Uterus (tissue), 4 donors: ENCODE measurements around the gene LAPTM5. TPM values are rescaled to one million over a fixed set of nuclear protein-coding genes. Genes with fewer than 3 reads are reported as not detected.

Experiments
- DNase-seq, 2 donors: peaks; one replicate each; pipeline ENCODE4 v3.0.0-alpha.2; 2019 to 2020
- H3K27ac ChIP-seq, 2 donors: fragments of 200-600 bp; sonication (generic); 1 replicate in 1 of 2; 2 replicates in 1 of 2; pipeline ENCODE4 v1.5.1; 2016 to 2018
- H3K27me3 ChIP-seq, 2 donors: fragments of 200-600 bp; sonication (generic); one replicate each; pipeline ENCODE4 v1.5.1; 2018 to 2019; ENCODE audit warnings: control low read depth in 1 of 2
- H3K36me3 ChIP-seq, 2 donors: fragments of 200-600 bp; sonication (generic); one replicate each; pipeline ENCODE4 v1.5.1; 2019; ENCODE audit warnings: control low read depth in 1 of 2
- H3K4me1 ChIP-seq, 2 donors: fragments of 200-600 bp; sonication (generic); one replicate each; pipeline ENCODE4 v1.5.1; 2018 to 2019; ENCODE audit warnings: control low read depth in 1 of 2
- H3K4me3 ChIP-seq, 2 donors: fragments of 200-600 bp; sonication (generic); 1 replicate in 1 of 2; 2 replicates in 1 of 2; pipeline ENCODE4 v1.5.1; 2018 to 2019; ENCODE audit warnings: mild to moderate bottlenecking in 1 of 2
- H3K9me3 ChIP-seq, 2 donors: fragments of 200-600 bp; sonication (generic); one replicate each; pipeline ENCODE4 v1.5.1; 2019; ENCODE audit warnings: control low read depth in 1 of 2
- POLR2A ChIP-seq, 2 donors: fragments of 450-650 bp; IDR thresholded peaks; one replicate each; pipeline ENCODE4 v1.6.1; 2016; ENCODE audit warnings: antibody characterized with exemption in 2 of 2, mild to moderate bottlenecking in 1 of 2, moderate library complexity in 1 of 2
- intact Hi-C: fragments of 100-400 bp; cut with DNase I; formaldehyde crosslinking; loops from one replicate; pipeline ENCODE4 v1.15.1; 2023; ENCODE audit warnings: low total_unique reads
- total RNA-seq, 4 donors: library from RNA; depleted of rRNA in 3 of 4; stranded (reverse); fragments of >200 nt in 3 of 4; gene quantifications; one replicate each; pipeline versions ENCODE4 v1.1.0 to v1.2.4, GENCODE V29; 2014 to 2023
- TF ChIP-seq, protein P1 (sequence below), 4 experiments: fragments of 200-600 bp in 2 of 4; fragments of 450-650 bp in 2 of 4; sonication (generic) in 2 of 4; IDR thresholded peaks; one replicate each; pipeline ENCODE4 v1.5.1; 2016 to 2019; ENCODE audit warnings: antibody characterized with exemption in 4 of 4, mild to moderate bottlenecking in 2 of 4, moderate library complexity in 1 of 4
- donor health status: DM: yes; HTN: yes; CAD: no.

LAPTM5 gene
- total RNA-seq, 4 donors from 2014 or later = 6.1 to 76.8 (median 15.8) TPM

DNA sequence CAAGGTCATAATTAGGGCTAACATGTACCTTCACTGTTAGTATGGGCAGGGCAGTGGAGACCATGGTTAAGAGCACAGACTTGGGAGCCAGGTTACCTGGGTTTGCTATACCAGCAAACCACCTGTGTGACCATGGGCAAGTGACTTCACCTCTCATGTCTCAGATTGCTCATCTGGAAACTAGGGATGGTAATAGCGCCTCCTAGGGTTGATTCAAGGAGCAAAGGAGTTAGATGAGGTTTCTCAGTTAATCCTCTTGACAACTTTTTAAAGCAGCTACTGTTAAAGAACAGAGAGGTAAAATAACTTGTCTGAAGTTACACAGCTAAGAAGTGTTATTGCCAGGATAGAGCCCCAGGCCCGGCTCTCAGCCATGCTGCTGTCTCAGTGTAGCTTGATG is 33.4 kb downstream of the LAPTM5 start:
- H3K36me3 ChIP-seq = no peaks in the 10 kb centered on the region
- H3K27ac ChIP-seq = no peak overlapping the region
- H3K9me3 ChIP-seq = no peaks in the 10 kb centered on the region
- no peaks in the 10 kb centered on the region for H3K27me3 ChIP-seq
- intact Hi-C loops = loop anchor here (5.0 to 10.0 kb wide), 2 partner anchors 53 to 351 kb away; no protein-coding TSS in a partner anchor
- TF ChIP-seq, protein P1, sequence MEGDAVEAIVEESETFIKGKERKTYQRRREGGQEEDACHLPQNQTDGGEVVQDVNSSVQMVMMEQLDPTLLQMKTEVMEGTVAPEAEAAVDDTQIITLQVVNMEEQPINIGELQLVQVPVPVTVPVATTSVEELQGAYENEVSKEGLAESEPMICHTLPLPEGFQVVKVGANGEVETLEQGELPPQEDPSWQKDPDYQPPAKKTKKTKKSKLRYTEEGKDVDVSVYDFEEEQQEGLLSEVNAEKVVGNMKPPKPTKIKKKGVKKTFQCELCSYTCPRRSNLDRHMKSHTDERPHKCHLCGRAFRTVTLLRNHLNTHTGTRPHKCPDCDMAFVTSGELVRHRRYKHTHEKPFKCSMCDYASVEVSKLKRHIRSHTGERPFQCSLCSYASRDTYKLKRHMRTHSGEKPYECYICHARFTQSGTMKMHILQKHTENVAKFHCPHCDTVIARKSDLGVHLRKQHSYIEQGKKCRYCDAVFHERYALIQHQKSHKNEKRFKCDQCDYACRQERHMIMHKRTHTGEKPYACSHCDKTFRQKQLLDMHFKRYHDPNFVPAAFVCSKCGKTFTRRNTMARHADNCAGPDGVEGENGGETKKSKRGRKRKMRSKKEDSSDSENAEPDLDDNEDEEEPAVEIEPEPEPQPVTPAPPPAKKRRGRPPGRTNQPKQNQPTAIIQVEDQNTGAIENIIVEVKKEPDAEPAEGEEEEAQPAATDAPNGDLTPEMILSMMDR (IDR thresholded peaks at IDR 0.05) = no peak
- TF ChIP-seq POLR2A (IDR thresholded peaks at IDR 0.05) = no peak
- DNase-seq = no peak
- H3K4me3 ChIP-seq = no peak overlapping the region
- no peaks in the 10 kb centered on the region for H3K4me1 ChIP-seq

DNA sequence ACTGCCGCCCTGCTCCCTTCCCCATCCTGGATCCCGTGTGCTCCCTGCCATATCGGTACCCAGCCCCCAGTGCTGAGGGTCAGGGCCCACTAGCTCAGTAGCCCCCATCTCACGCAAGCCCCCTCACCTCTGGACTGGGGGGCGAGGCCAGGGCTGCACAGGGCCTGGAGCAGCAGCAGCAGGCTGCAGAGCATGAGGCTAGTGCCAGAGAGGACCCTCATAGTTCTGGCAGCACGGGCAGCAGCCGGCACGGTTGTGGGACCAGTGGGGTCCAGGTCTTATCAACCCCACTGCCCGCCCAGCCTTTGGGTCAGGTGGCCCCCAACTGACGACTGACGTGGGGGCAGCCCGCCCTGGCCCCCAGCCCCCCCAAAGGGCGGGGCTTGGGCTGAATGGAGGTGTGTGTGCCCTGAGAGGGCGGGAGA is 34.2 kb downstream of the LAPTM5 start, which contains the start of gene MATN1:
Gene MATN1 (minus strand): TSS at position 255 of the 425 bp plus-strand sequence. CDS start 34 bp downstream, at position 221.
- H3K36me3 ChIP-seq = no peaks in the 10 kb centered on the region
- no peaks in the 10 kb centered on the region for H3K9me3 ChIP-seq
- no peak for TF ChIP-seq POLR2A (IDR thresholded peaks at IDR 0.05)
- TF ChIP-seq, protein P1 (IDR thresholded peaks at IDR 0.05) = no peak
- intact Hi-C loops = loop anchor here (5.0 to 10.0 kb wide), 2 partner anchors 54 to 351 kb away; no protein-coding TSS in a partner anchor
- no peaks in the 10 kb centered on the region for H3K27me3 ChIP-seq
- H3K4me3 ChIP-seq = no peak within 1 kb of the TSS
- H3K27ac ChIP-seq = no peak within 1 kb of the TSS
- DNase-seq = no peak
- no peaks in the 10 kb centered on the region for H3K4me1 ChIP-seq

DNA sequence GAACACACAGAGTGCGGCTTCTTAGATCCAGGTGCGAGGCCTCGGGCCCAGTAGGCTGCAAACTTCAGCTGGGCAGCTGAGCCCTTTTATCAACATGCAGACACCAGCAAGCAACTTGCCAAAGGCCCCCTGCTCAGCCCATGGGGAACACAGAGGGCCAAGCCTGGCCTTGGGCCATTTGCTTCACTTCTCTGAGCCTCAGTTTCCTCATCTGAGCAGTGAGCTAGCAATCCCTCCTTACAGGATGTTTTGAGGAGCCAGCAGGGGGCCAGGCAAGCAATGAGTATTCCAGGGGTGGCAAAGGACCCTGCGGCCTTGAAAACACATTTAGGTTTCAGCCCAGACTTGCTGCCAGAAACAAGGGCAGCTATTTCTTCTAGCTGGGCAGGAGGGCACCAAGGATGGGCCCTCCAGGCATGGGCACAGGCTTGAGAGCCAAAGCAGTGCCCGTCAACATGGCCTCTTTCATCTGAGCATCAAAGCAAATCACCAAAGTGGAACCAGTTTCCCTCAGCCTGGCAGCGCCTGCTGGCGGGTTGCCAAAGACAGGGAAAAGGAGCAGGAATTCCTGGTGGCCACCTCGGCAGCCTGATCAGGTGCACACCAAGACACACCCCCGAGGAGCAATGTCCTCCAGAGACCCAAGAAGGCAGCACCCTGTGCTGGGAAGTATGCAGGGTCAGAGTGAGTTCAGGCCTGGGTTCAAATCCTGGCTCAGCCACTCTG is 35.6 kb downstream of the LAPTM5 start:
- no peaks in the 10 kb centered on the region for H3K36me3 ChIP-seq
- H3K4me3 ChIP-seq = no peak overlapping the region
- no peaks in the 10 kb centered on the region for H3K9me3 ChIP-seq
- H3K4me1 ChIP-seq = no peaks in the 10 kb centered on the region
- H3K27ac ChIP-seq = no peak overlapping the region
- DNase-seq = no peak
- intact Hi-C loops = loop anchor here (5.0 to 10.0 kb wide), 2 partner anchors 55 to 353 kb away; no protein-coding TSS in a partner anchor
- TF ChIP-seq, protein P1 (IDR thresholded peaks at IDR 0.05) = no peak
- no peaks in the 10 kb centered on the region for H3K27me3 ChIP-seq

DNA sequence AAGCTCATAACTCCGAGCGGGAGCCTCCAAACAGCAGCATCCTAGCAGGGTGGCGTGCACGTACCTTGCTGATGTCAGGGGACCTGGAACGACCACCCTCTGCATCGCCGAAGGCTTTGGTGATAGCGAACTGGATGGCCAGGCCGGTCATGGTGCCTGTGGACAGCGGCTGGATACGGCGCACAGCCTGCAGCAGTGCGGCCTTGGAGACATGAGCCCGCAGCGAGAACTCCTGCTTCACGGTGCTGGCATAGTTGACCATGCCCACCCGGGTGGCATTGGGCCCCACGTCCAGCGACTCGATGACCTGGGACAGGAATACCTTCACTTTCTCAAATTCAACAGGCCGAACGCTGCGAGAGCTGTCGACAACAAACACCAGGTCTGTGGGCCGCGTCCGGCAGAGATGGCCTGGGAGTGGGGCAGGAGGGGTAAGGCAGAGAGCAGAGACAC is 36.2 kb downstream of the LAPTM5 start:
- intact Hi-C loops = loop anchor here (5.0 to 10.0 kb wide), 2 partner anchors 56 to 353 kb away; no protein-coding TSS in a partner anchor
- Histone ChIP-seq H3K36me3 (no peaks in the 10 kb centered on the region), H3K4me3 (no peak overlapping the region), H3K4me1 (no peaks in the 10 kb centered on the region), H3K27ac (no peak overlapping the region), H3K9me3 (no peaks in the 10 kb centered on the region), H3K27me3 (no peaks in the 10 kb centered on the region)
- no peak for DNase-seq
- TF ChIP-seq POLR2A (IDR thresholded peaks at IDR 0.05) = no peak
- TF ChIP-seq, protein P1 (IDR thresholded peaks at IDR 0.05) = no peak
